ENCODE results near the gene GSG1.

Gene GSG1

GRCh38 chr12:13103391-13104033, at the start of gene GSG1:
GSG1 (minus strand) TSS chr12:13103667; CDS start chr12:13103512, 155 bp downstream.
- DNase-seq (ENCODE audit: low read depth) = no peak

GRCh38 chr12:13153180-13153579, 49.7 kb upstream of the GSG1 start:
- DNase-seq (ENCODE audit: low read depth) = no peak

- DNase-seq (ENCODE audit: low read depth) = no peak
Observed at GRCh38 chr12:13152756-13153155, 49.3 kb upstream of the GSG1 start.

- no peak for DNase-seq (ENCODE audit: low read depth)
Observed at GRCh38 chr12:13152281-13152680, 48.8 kb upstream of the GSG1 start.

GRCh38 chr12:13149411-13149810, 45.9 kb upstream of the GSG1 start:
- no peak for DNase-seq (ENCODE audit: low read depth)

DNA sequence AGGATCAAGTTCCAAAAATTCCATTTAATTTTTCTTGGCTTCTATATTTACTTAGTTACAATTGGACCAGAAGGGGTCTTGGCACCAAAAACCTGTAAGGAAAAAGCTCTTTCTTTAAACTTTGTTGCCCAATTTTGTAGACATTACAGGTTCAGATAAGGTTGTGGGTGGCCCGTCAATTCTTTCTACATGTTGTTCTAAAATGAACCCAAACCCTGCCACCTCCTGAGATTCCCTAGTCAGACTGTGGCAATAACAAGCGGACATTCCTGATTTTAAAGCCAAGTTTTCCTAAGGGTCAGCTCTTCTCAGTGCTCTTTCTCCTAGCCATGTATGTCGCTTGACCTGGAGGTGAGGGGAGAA, 45.0 kb upstream of the GSG1 start:
- DNase-seq (ENCODE audit: low read depth) = no peak

DNA sequence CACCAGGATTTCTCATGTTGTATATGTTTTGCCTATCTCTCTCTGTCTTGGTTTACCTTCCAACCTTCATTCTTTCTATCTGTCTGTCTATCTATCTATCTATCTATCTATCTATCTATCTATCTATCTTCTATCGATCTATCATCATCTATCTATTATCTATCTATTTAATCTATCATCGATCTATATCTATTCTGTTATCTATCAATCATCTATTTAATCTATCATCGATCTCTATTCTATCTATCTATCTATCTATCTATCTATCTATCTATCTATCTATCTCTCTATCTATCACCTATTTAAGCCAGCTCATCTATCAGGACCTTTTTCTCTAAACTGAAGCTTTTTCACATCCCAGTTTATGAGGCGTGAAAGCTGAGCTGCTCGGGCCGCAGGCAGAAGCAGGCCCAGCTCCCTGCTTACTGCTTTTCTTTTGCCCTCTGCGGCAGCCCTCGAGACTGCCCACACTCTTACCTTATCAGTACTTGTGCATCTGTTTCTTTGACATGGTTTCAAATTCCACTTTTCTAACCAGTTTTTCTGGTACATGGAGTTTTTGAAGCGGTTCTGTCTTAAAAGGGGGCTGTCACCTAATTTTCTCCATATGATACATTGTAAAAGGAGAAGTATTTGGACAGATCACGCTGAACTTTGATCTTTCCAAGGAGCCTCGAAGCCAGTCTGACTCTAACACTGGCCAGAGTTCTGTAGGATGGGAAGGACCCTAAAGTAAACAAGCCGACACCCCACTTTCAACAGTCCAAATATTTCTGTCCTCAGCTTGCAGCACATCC, 44.4 kb upstream of the GSG1 start:
- no peak for DNase-seq (ENCODE audit: low read depth)

DNA sequence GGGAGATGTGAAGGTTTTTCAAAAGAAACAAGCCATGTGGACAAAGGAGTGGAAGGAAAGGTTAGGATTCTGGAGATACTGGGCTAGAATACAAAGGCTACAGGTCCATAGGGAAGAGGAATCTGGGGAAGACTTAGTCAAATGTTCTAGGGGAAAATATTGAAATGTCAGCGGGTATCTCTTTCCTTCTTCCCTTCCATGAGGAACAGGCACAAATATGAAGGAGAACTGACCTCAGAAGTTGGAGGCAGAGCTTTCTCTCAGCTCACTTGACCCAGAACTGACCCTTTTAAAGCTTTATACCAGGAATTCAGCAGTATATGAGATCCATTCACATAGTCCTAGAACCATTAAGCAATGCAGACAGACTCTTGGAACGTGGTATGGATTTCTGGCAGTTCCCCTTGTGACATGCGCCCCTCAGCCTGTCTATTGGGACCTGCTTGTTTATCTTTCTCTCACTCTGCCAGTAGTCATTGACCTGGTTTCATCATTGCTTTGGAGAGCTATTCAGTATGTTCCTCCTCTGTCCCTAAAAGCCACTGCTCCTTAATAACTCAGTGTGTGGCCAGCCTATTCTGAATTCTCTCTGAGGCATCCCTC, 43.0 kb upstream of the GSG1 start:
- no peak for DNase-seq (ENCODE audit: low read depth)

GRCh38 chr12:13144266-13144828, 40.9 kb upstream of the GSG1 start:
- DNase-seq (ENCODE audit: low read depth) = no peak

GRCh38 chr12:13142747-13143146, 39.3 kb upstream of the GSG1 start:
- no peak for DNase-seq (ENCODE audit: low read depth)

- no peak for DNase-seq (ENCODE audit: low read depth)
Observed at GRCh38 chr12:13141686-13142085, 38.2 kb upstream of the GSG1 start.

DNA sequence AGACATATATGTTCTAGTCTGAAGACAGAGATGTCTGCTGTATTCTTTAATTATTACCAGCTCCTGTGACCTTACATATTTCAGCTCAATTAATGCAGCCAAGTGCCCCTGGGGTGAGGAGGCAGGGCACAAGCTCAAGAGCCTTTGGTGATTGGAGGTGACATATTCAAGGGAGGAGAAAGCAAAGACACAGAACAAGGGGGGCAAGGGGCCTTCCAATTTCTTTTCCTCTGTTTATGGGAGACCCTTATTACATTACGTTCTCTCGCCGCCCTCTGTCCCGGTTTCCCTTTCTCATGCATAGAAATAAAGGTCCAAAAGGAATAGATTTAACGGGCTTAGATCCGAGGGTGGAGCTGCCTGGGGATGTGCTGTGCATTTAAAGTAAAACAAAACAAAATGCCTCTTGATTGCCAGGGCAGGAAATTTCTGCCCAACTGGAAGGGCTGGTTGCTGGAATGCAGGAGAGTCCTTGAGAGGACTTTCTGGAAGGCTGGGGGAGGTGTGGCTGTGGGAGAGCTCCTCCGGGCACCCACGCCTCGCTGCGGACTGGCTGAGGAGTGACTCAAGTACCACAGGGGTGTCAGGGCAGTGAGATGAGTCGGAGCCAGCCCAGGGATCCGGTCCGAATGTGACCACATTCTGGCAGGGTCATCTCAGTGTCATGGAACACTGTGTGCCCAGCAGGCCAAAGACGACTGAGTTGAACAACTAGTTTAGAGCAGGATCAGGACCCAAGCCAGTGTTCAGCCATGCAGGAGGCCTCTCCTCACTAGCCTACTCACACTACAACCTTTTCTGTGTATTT, 32.1 kb upstream of the GSG1 start:
- no peak for DNase-seq (ENCODE audit: low read depth)

DNA sequence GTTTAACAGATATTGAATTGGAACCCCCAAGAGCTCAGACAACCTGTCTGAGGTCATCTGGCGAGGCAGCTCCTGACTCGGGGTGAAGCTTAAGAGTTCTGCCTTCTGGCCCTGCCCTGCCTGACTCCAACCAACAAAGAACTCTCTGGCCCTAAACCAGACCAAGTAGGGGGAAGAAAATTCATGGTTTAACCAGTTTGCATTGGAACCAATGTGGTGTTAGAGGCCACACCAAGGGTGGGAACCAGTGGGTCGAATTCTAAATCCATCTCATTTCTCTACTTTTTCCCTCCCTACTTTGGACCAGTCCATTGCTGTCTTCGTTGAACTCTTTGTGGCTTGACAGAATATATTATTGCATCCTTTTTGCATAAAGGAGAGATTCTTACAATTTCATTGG, 30.4 kb upstream of the GSG1 start:
- DNase-seq (ENCODE audit: low read depth) = no peak

DNA sequence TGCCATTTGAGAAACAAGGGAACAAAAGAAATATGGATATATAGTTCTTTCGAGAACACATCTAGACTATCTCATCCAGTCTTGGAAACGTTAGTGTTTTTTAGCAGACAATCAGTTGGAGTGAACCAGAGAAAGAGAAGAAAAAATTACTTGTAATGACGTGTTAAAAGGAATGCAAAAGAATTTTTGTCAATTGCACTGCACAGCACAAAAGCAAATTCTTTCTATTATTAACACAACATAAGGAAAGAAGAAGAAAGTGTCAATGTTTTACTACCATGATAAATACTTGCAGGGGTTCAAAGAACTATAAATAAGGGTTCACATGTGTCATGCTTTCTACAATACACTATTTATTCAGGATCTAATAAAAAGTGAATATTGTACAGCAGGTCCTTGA, 27.5 kb upstream of the GSG1 start:
- no peak for DNase-seq (ENCODE audit: low read depth)

DNA sequence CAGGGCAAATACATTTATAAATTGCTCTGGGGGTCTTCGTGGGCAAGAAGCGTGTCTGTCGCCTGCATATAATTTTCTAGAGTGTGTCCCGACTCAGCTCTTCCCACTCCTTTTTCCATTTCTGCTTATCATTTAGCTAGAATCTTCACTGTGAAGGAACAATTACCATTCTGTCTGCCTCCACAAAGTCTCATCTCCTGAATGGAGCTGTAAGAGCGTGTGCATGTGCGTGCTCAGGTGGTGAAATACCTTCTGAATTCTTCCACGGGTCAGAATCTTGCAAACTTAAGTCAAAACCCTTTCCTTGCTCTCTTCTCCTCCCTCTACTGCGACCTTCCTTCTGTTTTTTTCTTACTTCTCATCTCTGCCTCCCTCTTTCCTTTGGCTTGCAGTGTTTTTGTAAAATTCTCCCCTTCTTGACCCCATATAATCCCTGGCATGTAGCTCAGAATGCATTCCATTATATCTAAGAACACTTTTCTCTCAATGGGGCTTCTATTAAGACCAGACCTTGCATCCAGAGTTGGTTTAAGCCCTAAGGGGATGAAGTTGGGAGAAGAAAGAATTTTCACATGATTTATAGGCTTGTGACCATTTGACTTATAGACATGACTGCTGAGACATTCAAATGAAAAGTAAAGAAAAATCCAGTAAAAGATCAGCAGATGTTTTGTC, 25.0 kb upstream of the GSG1 start:
- no peak for DNase-seq (ENCODE audit: low read depth)

DNA sequence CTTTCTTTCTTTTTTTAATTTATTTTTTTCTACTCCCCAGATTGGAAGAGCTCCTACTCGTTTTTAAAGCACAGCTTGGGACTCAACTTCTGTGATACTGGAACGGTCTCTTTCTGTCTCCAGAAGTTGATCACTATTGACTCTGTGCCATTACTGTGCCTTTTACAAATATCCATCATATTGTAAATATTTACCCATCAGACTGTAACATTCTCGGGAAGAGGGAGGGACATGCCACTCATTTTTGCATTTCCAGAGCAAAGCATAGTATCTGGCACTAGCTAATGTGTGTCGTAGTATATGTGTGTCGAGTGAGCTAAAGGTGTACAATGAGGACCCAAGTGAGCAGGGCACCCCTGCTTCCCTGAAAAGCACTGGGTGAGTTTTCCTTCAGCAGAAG, 24.0 kb upstream of the GSG1 start:
- DNase-seq (ENCODE audit: low read depth) = no peak

GRCh38 chr12:13126494-13126893, 23.0 kb upstream of the GSG1 start:
- no peak for DNase-seq (ENCODE audit: low read depth)

GRCh38 chr12:13125996-13126395, 22.5 kb upstream of the GSG1 start:
- DNase-seq (ENCODE audit: low read depth) = no peak

DNA sequence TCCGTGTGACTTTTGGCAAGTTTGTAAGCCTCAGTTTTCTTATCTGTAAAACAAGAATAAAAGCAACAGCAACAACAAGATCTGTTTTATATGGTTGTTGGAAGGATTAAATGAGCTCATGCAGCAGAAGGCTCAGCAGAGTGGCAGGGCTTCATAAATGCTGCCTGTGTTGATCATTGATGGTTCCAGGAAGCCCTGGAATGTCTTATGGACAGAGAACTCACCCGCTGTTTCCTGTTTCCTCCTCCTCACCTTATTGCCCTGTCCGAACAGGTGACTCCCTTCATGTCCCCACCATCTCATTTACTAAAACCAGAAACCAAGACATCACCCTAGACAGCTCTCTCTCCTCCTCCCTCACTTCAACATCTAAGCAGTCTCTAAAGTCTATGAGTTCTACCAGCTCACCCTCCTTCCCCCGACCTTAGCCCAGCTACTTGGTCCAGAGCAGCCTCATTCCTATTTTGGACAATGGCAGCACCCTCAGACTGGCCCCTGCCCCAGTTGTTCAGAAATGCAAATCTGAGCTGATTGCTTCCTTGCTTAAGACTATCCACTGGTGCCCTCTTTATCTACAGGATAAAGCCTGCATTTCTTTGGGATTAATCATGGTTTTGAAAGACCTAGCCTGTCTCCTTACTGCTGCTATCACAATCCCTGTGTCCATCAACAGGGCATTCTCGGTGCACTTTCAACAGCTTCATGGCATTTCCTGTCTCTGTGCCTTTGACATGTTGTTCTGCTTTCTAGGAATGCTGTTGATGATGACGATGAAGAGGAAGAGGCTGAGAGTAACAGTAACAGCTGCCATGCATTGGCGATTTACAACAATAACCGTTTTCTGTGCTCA, 21.4 kb upstream of the GSG1 start:
- DNase-seq (ENCODE audit: low read depth) = no peak

DNA sequence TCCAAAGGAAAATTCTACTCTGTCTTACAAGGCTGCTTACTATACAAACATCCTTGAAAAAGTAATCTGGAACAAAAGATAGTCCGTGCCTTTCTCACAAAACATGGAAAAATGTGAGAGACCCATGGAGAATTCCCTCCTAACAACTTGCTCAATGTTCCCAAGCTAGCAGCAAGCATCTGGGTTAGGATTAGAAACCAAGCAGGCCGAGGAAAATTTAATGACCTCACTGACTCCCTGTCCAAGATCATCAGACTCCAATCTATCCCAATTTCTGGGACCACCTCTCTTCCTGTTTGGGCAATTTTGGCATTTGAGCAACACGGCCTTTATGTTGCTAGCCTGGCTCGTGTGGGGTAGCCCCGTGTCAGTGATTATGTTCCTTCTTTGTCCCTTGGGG, 18.1 kb upstream of the GSG1 start:
- no peak for DNase-seq (ENCODE audit: low read depth)

- no peak for DNase-seq (ENCODE audit: low read depth)
Observed at GRCh38 chr12:13120413-13120812, 16.9 kb upstream of the GSG1 start.
